Stimulated activated CD4-positive, alpha-beta T cell treated with anti-CD3 and anti-CD28 coated beads, Interleukin-15, amount 100 ng/mL, for 24 hours (primary cell): ENCODE measurements around the gene DLK2.
A peak's percentile ranks its signal among the peaks of the same experiment; 100 is the strongest.
"Not testable (repeated sequence)": the region's sequence is repeated elsewhere in the genome, so short reads cannot be mapped to it uniquely, and the experiment has no call there.

Source experiments
- DNase-seq: peaks from one replicate; pipeline ENCODE4 v3.0.0-alpha.2; 2020

DLK2 gene

DNA sequence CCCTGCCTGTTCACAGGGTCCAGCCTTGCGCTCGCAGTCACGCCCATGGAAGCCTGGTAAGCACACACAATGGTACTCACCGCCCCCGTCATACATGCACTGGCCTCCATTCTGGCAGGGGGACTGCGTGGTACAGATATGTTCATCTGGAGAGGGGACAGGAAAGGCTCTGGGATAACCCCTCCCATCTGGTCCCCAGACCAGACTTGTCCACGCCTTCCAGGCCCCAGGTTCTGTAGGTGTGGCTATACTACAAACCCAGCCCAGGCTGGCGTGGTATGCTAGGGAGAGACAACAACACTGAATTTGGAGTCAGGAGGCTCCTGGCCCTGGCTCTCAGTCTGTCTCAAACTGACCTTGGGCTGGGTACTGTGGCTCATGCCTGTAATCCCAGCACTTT is 3.4 kb downstream of the DLK2 start:
- no peak for DNase-seq

DNA sequence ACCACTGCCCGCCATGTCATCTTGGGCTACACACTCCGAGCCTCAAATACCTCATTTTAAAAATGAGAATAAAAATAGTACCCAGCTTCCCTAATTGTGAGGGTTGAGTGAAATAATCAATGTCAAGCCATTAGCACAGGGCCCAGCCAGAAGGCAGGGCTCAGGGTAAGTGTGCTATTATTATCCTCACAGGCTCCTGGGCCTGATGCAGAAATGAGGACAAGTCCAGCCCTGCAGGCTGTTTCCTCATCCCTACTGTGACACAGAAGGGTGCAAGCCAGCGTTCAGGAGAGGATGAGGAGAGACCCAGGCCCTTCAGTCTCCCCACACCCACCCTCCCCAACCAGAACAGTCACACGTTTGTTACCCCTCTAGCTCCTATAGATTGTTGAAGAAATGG is 4.0 kb downstream of the DLK2 start:
- no peak for DNase-seq

- DNase-seq = no peak
Observed at GRCh38 chr6:43450699-43451131, 4.6 kb downstream of the DLK2 start.

- no peak for DNase-seq
Observed at GRCh38 chr6:43448916-43449315, 6.4 kb downstream of the DLK2 start.

DNA sequence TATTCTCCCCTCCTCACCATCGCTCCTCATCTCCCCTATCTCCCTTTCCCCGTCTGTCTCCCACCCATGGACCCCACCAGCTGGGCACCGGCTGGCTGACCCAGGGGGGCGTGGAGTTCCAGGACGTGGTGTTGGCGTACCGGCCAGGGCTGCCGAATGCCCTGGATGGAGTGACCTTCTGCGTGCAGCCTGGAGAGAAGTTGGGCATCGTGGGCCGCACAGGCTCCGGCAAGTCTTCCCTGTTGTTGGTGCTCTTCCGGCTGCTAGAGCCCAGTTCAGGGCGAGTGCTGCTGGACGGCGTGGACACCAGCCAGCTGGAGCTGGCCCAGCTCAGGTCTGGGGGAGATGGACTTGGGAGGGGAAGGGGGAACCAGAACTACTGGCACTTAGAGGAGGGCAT is 7.7 kb downstream of the DLK2 start:
- no peak for DNase-seq

DNA sequence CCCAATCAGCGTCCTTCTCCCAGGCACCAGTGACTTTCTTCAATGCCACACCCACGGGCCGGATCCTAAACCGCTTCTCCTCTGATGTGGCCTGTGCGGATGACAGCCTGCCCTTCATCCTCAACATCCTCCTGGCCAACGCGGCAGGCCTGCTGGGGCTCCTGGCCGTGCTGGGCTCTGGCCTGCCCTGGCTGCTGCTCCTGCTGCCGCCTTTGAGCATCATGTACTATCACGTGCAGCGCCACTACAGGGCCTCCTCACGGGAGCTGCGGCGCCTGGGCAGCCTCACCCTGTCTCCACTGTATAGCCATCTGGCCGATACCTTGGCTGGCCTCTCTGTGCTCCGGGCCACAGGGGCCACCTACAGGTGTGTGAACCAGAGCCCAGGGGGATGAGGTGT is 9.8 kb downstream of the DLK2 start:
- no peak for DNase-seq

- no peak for DNase-seq
Observed at GRCh38 chr6:43444582-43444981, 10.8 kb downstream of the DLK2 start.

GRCh38 chr6:43444036-43444435 is 11.3 kb downstream of the DLK2 start:
- no peak for DNase-seq

DNA sequence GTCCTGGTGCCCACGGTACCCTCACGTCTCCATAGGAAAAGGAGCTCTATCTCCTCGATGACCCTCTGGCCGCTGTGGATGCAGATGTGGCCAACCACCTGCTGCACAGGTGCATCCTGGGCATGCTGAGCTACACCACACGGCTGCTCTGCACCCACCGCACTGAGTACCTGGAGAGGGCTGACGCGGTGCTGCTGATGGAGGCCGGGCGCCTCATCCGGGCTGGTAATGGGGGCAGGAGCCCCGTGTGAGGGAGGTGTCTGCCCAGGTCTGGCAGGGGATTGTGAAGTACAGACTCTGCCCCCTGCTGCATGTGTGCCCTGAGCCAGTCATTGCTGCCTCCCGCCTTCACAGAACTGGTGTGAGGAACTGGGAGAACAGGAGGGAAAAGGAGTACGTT is 12.4 kb downstream of the DLK2 start:
- DNase-seq = no peak

- no peak for DNase-seq
Observed at GRCh38 chr6:43437700-43438099, 17.6 kb downstream of the DLK2 start.

DNA sequence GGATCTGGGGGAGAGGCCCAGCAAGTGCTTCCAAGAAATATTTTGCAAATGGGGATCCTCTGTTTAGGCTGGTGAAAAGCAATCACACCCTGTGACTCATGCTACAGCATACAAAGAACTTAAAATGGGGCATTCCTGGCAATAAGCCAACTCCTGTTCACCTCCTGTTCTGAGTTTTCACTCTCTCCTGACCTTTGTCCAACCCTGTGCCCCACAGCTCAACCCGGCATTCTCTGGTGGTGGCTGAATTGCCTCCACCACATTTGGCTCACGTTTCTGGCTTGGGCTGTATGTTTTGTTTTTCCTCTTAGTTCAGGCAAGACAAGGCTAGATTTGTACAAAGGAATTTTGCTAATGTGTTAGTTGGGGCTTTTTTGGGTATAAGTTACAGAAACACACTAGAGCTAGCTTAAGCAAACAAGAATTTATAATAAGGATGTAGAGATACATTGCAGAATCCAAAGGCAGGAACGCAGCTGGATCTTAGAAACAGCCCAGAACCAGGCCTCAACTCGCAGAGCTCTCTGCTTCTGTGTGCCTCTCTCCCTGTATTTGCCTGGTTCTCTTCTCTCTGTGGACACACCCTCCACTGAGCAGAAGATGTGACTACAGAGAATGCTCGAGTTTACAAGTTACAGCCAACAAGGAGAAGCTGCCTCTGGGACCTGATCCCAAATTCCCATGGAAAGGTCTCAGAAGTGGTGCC is 18.6 kb downstream of the DLK2 start:
- no peak for DNase-seq

- no peak for DNase-seq
Observed at GRCh38 chr6:43435682-43436437, 19.5 kb downstream of the DLK2 start.

DNA sequence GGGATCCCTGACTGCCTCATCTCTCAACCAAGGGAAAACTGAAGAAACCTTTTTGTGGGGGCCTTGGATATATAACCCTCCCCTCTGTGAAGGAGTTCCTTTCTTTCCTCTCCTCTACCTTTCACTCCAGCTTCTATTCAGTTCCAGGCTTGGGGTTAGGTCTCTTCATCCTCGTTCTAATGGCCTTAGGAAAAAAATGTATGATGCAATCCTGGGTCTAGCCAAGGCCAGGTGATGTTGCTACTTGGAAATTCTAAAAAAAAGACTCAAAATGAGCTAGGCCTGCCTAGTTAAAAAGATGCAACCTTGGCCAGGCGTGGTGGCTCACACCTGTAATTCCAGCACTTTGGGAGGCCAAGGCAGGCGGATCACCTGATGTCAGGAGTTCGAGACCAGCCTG is 20.4 kb downstream of the DLK2 start:
- no peak for DNase-seq

GRCh38 chr6:43434001-43434840 is 21.1 kb downstream of the DLK2 start:
- no peak for DNase-seq

- DNase-seq = no peak
Observed at GRCh38 chr6:43433148-43433547, 22.2 kb downstream of the DLK2 start.

DNA sequence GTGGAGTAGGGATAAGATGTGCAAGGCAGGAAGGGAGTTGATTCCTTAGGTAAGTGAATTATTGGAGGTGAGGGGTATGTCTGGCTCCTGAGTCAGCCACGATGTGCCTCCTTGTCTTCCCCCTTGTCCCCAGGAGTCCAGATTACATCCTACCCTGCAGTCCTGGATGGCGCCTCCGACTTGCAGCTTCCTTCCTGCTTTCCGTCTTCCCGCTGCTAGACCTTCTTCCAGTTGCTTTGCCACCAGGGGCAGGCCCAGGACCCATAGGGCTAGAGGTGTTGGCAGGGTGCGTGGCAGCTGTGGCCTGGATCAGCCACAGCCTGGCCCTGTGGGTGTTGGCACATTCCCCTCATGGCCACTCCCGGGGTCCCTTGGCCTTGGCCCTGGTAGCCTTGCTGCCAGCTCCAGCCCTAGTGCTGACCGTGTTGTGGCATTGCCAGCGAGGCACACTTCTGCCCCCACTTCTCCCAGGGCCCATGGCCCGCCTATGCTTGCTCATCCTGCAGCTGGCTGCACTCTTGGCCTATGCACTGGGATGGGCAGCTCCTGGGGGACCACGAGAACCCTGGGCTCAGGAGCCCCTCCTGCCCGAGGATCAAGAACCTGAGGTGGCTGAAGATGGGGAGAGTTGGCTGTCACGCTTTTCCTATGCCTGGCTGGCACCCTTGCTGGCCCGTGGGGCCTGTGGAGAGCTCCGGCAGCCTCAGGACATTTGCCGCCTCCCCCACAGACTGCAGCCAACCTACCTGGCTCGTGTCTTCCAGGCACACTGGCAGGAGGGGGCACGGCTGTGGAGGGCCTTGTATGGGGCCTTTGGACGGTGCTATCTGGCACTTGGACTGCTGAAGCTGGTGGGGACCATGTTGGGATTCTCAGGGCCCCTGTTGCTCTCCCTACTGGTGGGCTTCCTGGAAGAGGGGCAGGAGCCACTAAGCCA is 23.1 kb downstream of the DLK2 start:
- no peak for DNase-seq

DNA sequence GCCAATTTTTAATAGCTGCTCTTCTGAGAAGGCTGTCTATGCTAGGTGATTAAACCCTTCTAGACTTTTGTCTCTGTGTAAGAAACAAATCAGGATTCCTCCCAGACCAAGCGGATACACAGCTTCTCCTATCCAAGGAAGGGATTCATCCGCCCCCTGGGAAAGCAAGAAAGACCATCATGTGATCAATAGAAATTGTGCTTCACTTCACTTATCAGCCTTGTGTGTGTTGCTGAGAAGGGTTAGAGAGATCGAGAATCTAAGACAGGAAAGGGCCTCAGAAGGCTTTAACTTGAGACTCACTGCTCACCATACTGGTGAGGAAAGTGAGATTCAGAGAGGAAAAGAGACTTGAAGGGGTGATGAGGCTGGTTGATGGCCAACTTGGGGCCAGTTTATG is 26.5 kb downstream of the DLK2 start:
- no peak for DNase-seq

GRCh38 chr6:43428112-43428570 is 27.2 kb downstream of the DLK2 start:
- DNase-seq = no peak

- peak; percentile 97 for DNase-seq
Observed at GRCh38 chr6:43427406-43428111, 27.8 kb downstream of the DLK2 start, which contains the start of gene ABCC10. TSS of gene ABCC10 (plus strand) at chr6:43427541. CDS start at chr6:43427979, 438 bp downstream.

GRCh38 chr6:43426928-43427405 is 28.4 kb downstream of the DLK2 start:
- no peak for DNase-seq

GRCh38 chr6:43425083-43425482 is 30.3 kb downstream of the DLK2 start:
- not testable (repeated sequence) for DNase-seq
